ENCODE results near the gene CLSTN2. TPM values are rescaled to one million over a fixed set of nuclear protein-coding genes. Genes with fewer than 3 reads are reported as not detected.

Gene CLSTN2
- total and polyA plus RNA-seq, 2 of the 8 experiments (the other 6 are each of a cell fraction or from before 2014, with no cell fraction given) = 0.39 to 0.52 TPM

DNA sequence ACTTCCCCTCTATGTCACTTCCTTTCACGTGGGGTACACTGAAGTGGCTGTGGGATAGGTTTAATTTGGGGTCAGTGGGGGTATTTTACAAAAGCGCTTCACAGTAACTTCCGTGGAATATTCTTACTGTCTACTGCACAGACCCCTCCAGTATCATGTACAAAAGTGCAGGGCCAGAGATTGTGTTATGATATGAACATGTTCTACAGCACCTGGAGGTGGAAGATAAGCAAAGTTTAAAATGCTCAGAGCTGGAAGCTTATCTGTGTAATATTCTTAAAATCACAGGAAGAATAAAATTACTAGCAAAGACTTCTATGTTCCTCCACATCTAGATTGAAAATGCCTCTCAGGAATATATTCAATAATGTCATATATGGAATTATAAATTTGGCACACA is 658.8 kb downstream of the CLSTN2 start (continued):
- TF ChIP-seq CTCF (IDR thresholded peaks at IDR 0.05; ENCODE audit: control extremely low read depth in 1 of 3, insufficient read depth in 1 of 3, low read depth in 1 of 3, low read length in 3 of 3) (no peak), RNF2 (IDR thresholded peaks at IDR 0.05; ENCODE audit: borderline replicate concordance, low read depth, low read length, missing control alignments, poor library complexity, severe bottlenecking) (no peak), CHD2 (IDR thresholded peaks at IDR 0.05; ENCODE audit: low read length) (no peak), HDAC6 (IDR thresholded peaks at IDR 0.05; ENCODE audit: low read depth, low read length) (no peak), MAFK (IDR thresholded peaks at IDR 0.05; ENCODE audit: low read depth, low read length) (no peak), SRF (IDR thresholded peaks at IDR 0.05; ENCODE audit: low read depth, low read length) (no peak), POLR2A (IDR thresholded peaks at IDR 0.05; ENCODE audit: control extremely low read depth in 1 of 2, low read depth in 2 of 2, low read length in 2 of 2) (no peak)

All from H1 (cell line).